ENCODE measurements around the gene PUS10.

DNA sequence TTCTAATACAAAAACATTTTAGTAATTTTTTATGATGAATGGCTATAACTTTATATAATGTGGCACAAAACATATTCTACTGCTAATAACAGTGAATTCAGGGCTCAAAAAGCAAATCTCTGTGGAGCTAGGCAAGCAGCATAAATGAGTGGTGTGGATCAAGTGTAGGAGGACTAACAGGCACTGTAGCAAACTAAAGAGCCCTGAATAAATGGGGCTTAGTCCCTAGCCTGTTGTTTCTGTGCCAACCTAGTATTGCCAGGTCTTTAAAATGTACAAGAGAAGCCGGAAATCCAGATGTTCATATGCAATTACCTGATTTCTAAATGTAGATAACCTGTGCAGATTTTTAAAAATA, 118.2 kb downstream of the PUS10 start:
- TF ChIP-seq, protein P1, sequence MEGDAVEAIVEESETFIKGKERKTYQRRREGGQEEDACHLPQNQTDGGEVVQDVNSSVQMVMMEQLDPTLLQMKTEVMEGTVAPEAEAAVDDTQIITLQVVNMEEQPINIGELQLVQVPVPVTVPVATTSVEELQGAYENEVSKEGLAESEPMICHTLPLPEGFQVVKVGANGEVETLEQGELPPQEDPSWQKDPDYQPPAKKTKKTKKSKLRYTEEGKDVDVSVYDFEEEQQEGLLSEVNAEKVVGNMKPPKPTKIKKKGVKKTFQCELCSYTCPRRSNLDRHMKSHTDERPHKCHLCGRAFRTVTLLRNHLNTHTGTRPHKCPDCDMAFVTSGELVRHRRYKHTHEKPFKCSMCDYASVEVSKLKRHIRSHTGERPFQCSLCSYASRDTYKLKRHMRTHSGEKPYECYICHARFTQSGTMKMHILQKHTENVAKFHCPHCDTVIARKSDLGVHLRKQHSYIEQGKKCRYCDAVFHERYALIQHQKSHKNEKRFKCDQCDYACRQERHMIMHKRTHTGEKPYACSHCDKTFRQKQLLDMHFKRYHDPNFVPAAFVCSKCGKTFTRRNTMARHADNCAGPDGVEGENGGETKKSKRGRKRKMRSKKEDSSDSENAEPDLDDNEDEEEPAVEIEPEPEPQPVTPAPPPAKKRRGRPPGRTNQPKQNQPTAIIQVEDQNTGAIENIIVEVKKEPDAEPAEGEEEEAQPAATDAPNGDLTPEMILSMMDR (IDR thresholded peaks at IDR 0.05), result no peak
- TF ChIP-seq, protein P2, sequence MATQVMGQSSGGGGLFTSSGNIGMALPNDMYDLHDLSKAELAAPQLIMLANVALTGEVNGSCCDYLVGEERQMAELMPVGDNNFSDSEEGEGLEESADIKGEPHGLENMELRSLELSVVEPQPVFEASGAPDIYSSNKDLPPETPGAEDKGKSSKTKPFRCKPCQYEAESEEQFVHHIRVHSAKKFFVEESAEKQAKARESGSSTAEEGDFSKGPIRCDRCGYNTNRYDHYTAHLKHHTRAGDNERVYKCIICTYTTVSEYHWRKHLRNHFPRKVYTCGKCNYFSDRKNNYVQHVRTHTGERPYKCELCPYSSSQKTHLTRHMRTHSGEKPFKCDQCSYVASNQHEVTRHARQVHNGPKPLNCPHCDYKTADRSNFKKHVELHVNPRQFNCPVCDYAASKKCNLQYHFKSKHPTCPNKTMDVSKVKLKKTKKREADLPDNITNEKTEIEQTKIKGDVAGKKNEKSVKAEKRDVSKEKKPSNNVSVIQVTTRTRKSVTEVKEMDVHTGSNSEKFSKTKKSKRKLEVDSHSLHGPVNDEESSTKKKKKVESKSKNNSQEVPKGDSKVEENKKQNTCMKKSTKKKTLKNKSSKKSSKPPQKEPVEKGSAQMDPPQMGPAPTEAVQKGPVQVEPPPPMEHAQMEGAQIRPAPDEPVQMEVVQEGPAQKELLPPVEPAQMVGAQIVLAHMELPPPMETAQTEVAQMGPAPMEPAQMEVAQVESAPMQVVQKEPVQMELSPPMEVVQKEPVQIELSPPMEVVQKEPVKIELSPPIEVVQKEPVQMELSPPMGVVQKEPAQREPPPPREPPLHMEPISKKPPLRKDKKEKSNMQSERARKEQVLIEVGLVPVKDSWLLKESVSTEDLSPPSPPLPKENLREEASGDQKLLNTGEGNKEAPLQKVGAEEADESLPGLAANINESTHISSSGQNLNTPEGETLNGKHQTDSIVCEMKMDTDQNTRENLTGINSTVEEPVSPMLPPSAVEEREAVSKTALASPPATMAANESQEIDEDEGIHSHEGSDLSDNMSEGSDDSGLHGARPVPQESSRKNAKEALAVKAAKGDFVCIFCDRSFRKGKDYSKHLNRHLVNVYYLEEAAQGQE (IDR thresholded peaks at IDR 0.05; ENCODE audit: insufficient read depth in 1 of 2, low read depth in 2 of 2, low read length in 1 of 2), result no peak
